HepG2 (cell line): ENCODE results near the gene ATP11A. TPM values are rescaled to one million over a fixed set of nuclear protein-coding genes. Genes with fewer than 3 reads are reported as not detected.

Experiments
- ATAC-seq: fragments of 200-7000 bp; cut with Tn5 transposase; 3 replicates; pipeline ENCODE4 v1.9.1; 2020; ENCODE audit warnings: mild to moderate bottlenecking, moderate library complexity
- BruUV-seq: library from RNA; stranded (reverse); fragments of 400-500 nt; replicated peaks from 2 replicates; lab custom pipeline; 2021; lab: Mats Ljungman, UMichigan
- CTCF ChIA-PET: fragments of 300-600 bp; formaldehyde crosslinking; extraction: SDS; loops from one replicate; lab custom pipeline; 2021; ENCODE audit warnings: low total read pairs, inconsistent platforms, low intra/inter-chr PET ratio; lab: Yijun Ruan, JAX
- POLR2A ChIA-PET: fragments of 350-600 bp; sonication (Branson Sonifier 250); formaldehyde crosslinking; loops from one replicate; lab custom pipeline; 2020; ENCODE audit warnings: antibody characterized with exemption, inconsistent platforms; lab: Yijun Ruan, JAX
- DNase-seq: peaks from one replicate; pipeline ENCODE4 v3.0.0-alpha.2; 2015; ENCODE audit warnings: low spot score
- FAIRE-seq: peaks from 3 replicates; lab custom pipeline; 2011; peaks lifted over from hg19 to GRCh38; lab: Jason Lieb, UNC
- H2AFZ ChIP-seq: one replicate; pipeline ENCODE4 v1.6.1; 2011; ENCODE audit warnings: low read length, inconsistent platforms
- H3K27ac ChIP-seq: fragments of 300-600 bp; 3 replicates; pipeline ENCODE4 v1.8.0; 2011; ENCODE audit warnings: mixed run types, mild to moderate bottlenecking, mixed read lengths, low read length, inconsistent platforms; ENCODE audit not compliant: insufficient read depth; ENCODE audit errors: extremely low read length
- H3K27me3 ChIP-seq, 2 experiments: fragments of 200-600 bp in 1 of 2; 2 replicates in 1 of 2; 3 replicates in 1 of 2; pipeline versions ENCODE4 v1.6.0 to v1.8.0; 2011; ENCODE audit warnings: low read length in 2 of 2, mild to moderate bottlenecking in 2 of 2, moderate library complexity in 2 of 2, inconsistent platforms in 1 of 2; ENCODE audit not compliant: insufficient read depth in 2 of 2, control insufficient read depth in 1 of 2
- H3K36me3 ChIP-seq, 2 experiments: fragments of 200-600 bp in 1 of 2; replicated peaks in 1 of 2; 2 replicates in 1 of 2; 3 replicates in 1 of 2; pipeline versions ENCODE4 v1.5.1 to v1.8.0; 2011; ENCODE audit warnings: low read length in 2 of 2, inconsistent platforms in 1 of 2; ENCODE audit not compliant: insufficient read depth in 2 of 2, control insufficient read depth in 1 of 2
- H3K4me1 ChIP-seq: 2 replicates; pipeline ENCODE4 v1.5.1; 2012; ENCODE audit warnings: low read length, inconsistent platforms; ENCODE audit not compliant: insufficient read depth
- H3K4me2 ChIP-seq: 2 replicates; pipeline ENCODE4 v1.6.0; 2011; ENCODE audit warnings: low read depth, low read length, inconsistent platforms
- H3K4me3 ChIP-seq, 3 experiments: fragments of 200-600 bp in 1 of 3; sonication (generic), shearing (Covaris generic) in 1 of 3; replicated peaks in 1 of 3; 2 replicates each; pipeline ENCODE4 v1.5.1; 2011 to 2016; ENCODE audit warnings: low read length in 3 of 3, inconsistent platforms in 2 of 3, low read depth in 2 of 3, mild to moderate bottlenecking in 2 of 3, control low read depth in 1 of 3, mixed read lengths in 1 of 3; ENCODE audit not compliant: insufficient read depth in 1 of 3
- H3K79me2 ChIP-seq: one replicate; pipeline ENCODE4 v1.6.1; 2011; ENCODE audit warnings: low read length, inconsistent platforms; ENCODE audit not compliant: insufficient read depth
- H3K9ac ChIP-seq: 2 replicates; pipeline ENCODE4 v1.6.0; 2011; ENCODE audit warnings: mild to moderate bottlenecking, low read depth, low read length, inconsistent platforms; ENCODE audit not compliant: insufficient read depth
- H3K9me3 ChIP-seq: 2 replicates; pipeline ENCODE4 v1.5.1; 2012; ENCODE audit warnings: mild to moderate bottlenecking, low read length
- H4K20me1 ChIP-seq: 2 replicates; pipeline ENCODE4 v1.6.0; 2011; ENCODE audit warnings: inconsistent platforms, mild to moderate bottlenecking, low read length, moderate library complexity; ENCODE audit not compliant: insufficient read depth
- EP300 ChIP-seq, 3 experiments: sonication (generic) in 1 of 3; formaldehyde crosslinking in 1 of 3; IDR thresholded peaks; 2 replicates each; pipeline versions ENCODE4 v1.5.1 to v1.6.1; 2011 to 2020; ENCODE audit warnings: low read depth in 2 of 3, low read length in 2 of 3, borderline replicate concordance in 1 of 3, improper control_type of control experiment in 1 of 3, mild to moderate bottlenecking in 1 of 3, missing genetic modification reagents in 1 of 3, moderate library complexity in 1 of 3
- GFI1 ChIP-seq: sonication (generic); formaldehyde crosslinking; IDR thresholded peaks from 2 replicates; pipeline ENCODE4 v1.5.0; 2020; ENCODE audit warnings: missing genetic modification reagents, mild to moderate bottlenecking, borderline replicate concordance
- NKX3-1 ChIP-seq: sonication (generic); formaldehyde crosslinking; IDR thresholded peaks from 2 replicates; pipeline ENCODE4 v1.5.0; 2020; ENCODE audit warnings: missing genetic modification reagents
- SYNCRIP ChIP-seq: fragments of 200-400 bp; formaldehyde crosslinking; IDR thresholded peaks from 2 replicates; pipeline ENCODE4 v1.6.1; 2018; ENCODE audit warnings: mild to moderate bottlenecking, low read depth, low read length; ENCODE audit not compliant: insufficient read depth
- ZFP41 ChIP-seq: sonication (generic); formaldehyde crosslinking; IDR thresholded peaks from 2 replicates; pipeline ENCODE4 v1.4.0; 2020; ENCODE audit warnings: mild to moderate bottlenecking, missing genetic modification reagents, borderline replicate concordance
- ZNF484 ChIP-seq: sonication (generic); formaldehyde crosslinking; IDR thresholded peaks from 2 replicates; pipeline ENCODE4 v1.5.1; 2020; ENCODE audit warnings: mild to moderate bottlenecking, low read depth, missing genetic modification reagents, borderline replicate concordance
- WGBS: methylation state at CpG from one replicate; pipeline ENCODE4 v1.1.6; 2017; ENCODE audit warnings: low lambda C conversion rate; 5-methylcytosine and 5-hydroxymethylcytosine counted together
- in situ Hi-C: cut with HindIII; loops from 2 replicates; pipeline ENCODE4 v1.10.0; 2017; ENCODE audit warnings: low pct_unique_long_range_greater_than_20kb; ENCODE audit not compliant: extremely low pct_ligation_motif_present
- intact Hi-C: fragments of 100-400 bp; cut with micrococcal nuclease; formaldehyde crosslinking; loops from one replicate; pipeline ENCODE4 v1.10.0; 2022; ENCODE audit not compliant: unreplicated experiment
- polyA plus RNA-seq, 8 experiments: library from polyadenylated mRNA; depleted of rRNA in 3 of 8; stranded (reverse) in 7 of 8; unstranded in 1 of 8; fragments of >200 nt; fragmentation: Illumina TruSeq in 4 of 8; extraction: Trizol in 4 of 8; gene quantifications; 2 replicates each; pipeline versions ENCODE4 v1.2.1 to v1.2.3, GENCODE V29; 2011 to 2016; ENCODE audit warnings: low read depth in 4 of 8, missing spikeins in 1 of 8, mixed read lengths in 1 of 8; ENCODE audit not compliant: insufficient read depth in 1 of 8
- total RNA-seq, 5 experiments: library from RNA; depleted of rRNA; stranded (reverse); fragments of >200 nt; fragmentation: Illumina TruSeq; extraction: Trizol; gene quantifications; 2 replicates each; pipeline ENCODE4 v1.2.3, GENCODE V29; 2016; ENCODE audit warnings: low read depth in 1 of 5
- TF ChIP-seq, protein P1 (sequence below): sonication (generic); formaldehyde crosslinking; IDR thresholded peaks from 2 replicates; pipeline ENCODE4 v1.4.0; 2020; ENCODE audit warnings: missing genetic modification reagents

Gene ATP11A
- total and polyA plus RNA-seq, 2 of the 13 experiments (the other 11 are each of a cell fraction or from before 2014, with no cell fraction given), result 18.4 to 20.1 TPM

DNA sequence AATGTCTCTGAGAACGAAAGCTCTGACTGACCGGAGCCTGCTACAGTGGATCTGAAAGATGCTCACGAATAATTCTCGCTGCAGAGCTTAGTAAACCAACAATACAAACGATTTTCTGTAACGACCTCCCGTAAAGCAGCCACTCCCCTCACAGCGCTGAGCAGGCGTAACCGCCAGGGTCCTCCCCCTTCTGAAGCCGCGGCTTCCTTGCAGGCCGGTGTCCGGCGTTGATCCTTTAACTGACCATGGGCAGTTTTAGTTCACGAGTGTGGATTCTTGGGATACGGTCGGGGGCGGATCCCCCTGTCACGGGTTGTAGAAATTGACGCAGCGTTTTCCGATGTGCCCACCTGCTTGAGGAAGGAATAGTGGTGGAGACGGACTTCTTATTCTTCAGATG is 75.9 kb downstream of the ATP11A start:
- Histone ChIP-seq H3K4me3 (no peak overlapping the region), H2AFZ (no peak overlapping the region), H3K79me2 (peaks cover 71% of the 10 kb centered on the region), H3K4me2 (no peak overlapping the region), H3K9me3 (no peaks in the 10 kb centered on the region), H4K20me1 (peaks cover 56% of the 10 kb centered on the region), H3K9ac (no peak overlapping the region), H3K36me3 (peaks cover 21 to 41% of the 10 kb centered on the region in 2 experiments), H3K27me3 (no peaks in the 10 kb centered on the region; a peak in 1 of 5 replicates), H3K4me1 (peaks cover 10% of the 10 kb centered on the region), H3K27ac (no peak overlapping the region)
- POLR2A ChIA-PET, result no interaction called here
- TF ChIP-seq NKX3-1, result no peak
- no peak for TF ChIP-seq SYNCRIP
- TF ChIP-seq, protein P1, sequence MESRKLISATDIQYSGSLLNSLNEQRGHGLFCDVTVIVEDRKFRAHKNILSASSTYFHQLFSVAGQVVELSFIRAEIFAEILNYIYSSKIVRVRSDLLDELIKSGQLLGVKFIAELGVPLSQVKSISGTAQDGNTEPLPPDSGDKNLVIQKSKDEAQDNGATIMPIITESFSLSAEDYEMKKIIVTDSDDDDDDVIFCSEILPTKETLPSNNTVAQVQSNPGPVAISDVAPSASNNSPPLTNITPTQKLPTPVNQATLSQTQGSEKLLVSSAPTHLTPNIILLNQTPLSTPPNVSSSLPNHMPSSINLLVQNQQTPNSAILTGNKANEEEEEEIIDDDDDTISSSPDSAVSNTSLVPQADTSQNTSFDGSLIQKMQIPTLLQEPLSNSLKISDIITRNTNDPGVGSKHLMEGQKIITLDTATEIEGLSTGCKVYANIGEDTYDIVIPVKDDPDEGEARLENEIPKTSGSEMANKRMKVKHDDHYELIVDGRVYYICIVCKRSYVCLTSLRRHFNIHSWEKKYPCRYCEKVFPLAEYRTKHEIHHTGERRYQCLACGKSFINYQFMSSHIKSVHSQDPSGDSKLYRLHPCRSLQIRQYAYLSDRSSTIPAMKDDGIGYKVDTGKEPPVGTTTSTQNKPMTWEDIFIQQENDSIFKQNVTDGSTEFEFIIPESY (CRISPR knock-in tag), result peak; percentile 55; the same call in 1 of the 2 replicates
- TF ChIP-seq EP300 (IDR thresholded peaks at IDR 0.05; ENCODE audit: low read depth in 2 of 2, low read length in 2 of 2), result no peak
- TF ChIP-seq EP300 (CRISPR knock-in tag; IDR thresholded peaks at IDR 0.05; ENCODE audit: borderline replicate concordance), result no peak
- no peak for TF ChIP-seq ZNF484 (CRISPR knock-in tag)
- in situ Hi-C loops, result no loop called here
- ATAC-seq (no peak), DNase-seq (no peak), FAIRE-seq (no peak)
- WGBS, result 96% methylated on average over 24 of the region's 24 CpGs
- intact Hi-C loops, result no loop called here
- CTCF ChIA-PET, result no interaction called here
- no TSS peak for BruUV-seq

GRCh38 chr13:112766336-112766735 is 76.5 kb downstream of the ATP11A start:
- FAIRE-seq, result no peak
- H3K4me1 ChIP-seq, result 0 out of 2 replicates have a peak, but pooled peaks cover 5% of the 10 kb centered on the region
- WGBS, result 99% methylated on average over 6 of the region's 6 CpGs

More at GRCh38 chr13:112766336-112766735, 76.5 kb downstream of the ATP11A start:
- DNase-seq, result no peak
- Histone ChIP-seq H3K9me3 (no peaks in the 10 kb centered on the region), H3K4me2 (no peak overlapping the region), H2AFZ (no peak overlapping the region), H3K9ac (no peak overlapping the region), H3K36me3 (peaks cover 20 to 47% of the 10 kb centered on the region in 2 experiments), H3K79me2 (peaks cover 70% of the 10 kb centered on the region), H4K20me1 (peaks cover 61% of the 10 kb centered on the region), H3K27ac (no peak overlapping the region), H3K4me3 (no peak overlapping the region), H3K27me3 (no peaks in the 10 kb centered on the region; a peak in 1 of 5 replicates)
- ATAC-seq, result no peak
- in situ Hi-C loops (no loop called here), intact Hi-C loops (no loop called here)
- POLR2A ChIA-PET, result no interaction called here
- BruUV-seq, result no TSS peak
- CTCF ChIA-PET, result no interaction called here
- TF ChIP-seq GFI1 (no peak), ZFP41 (CRISPR knock-in tag) (no peak)
- TF ChIP-seq, all 625 proteins: peak for 0
